ENCODE results near the gene C1QL4. TPM values are rescaled to one million over a fixed set of nuclear protein-coding genes. Genes with fewer than 3 reads are reported as not detected.

Gene C1QL4
- total and polyA plus RNA-seq, 2 of the 8 experiments (the other 6 are each of a cell fraction or from before 2014, with no cell fraction given): 0.28 to 0.63 TPM

GRCh38 chr12:49322708-49323523 is 14.1 kb downstream of the C1QL4 start, which contains the start of gene TROAP:
Gene TROAP, plus strand, starts transcription at chr12:49323255. Its CDS starts 354 bp downstream, at chr12:49323609.
- H3K4me3 ChIP-seq (ENCODE audit: extremely low read depth in 1 of 4, insufficient read depth in 2 of 4, low read depth in 3 of 4, low read length in 4 of 4): peak within 1 kb of the TSS; percentile 87 to 96 (median 90)
- peaks cover 0 to 6% of the 10 kb centered on the region in 2 experiments; a peak in 1 of 4 replicates for H3K79me2 ChIP-seq (ENCODE audit: control insufficient read depth in 1 of 2, insufficient read depth in 2 of 2, low read length in 2 of 2)
- H3K4me2 ChIP-seq (ENCODE audit: insufficient read depth in 1 of 2, low read depth in 2 of 2, low read length in 2 of 2): peak within 1 kb of the TSS; percentile 98 to 100
- H3K9ac ChIP-seq (replicated peaks in 1 of 4; ENCODE audit: extremely low read depth in 1 of 4, low read depth in 3 of 4, low read length in 3 of 4): peak within 1 kb of the TSS; percentile 76 to 94 (median 82)
- H4K91ac ChIP-seq (replicated peaks; ENCODE audit: insufficient read length, low read length): peak within 1 kb of the TSS; percentile 39
- 0% methylated on average over 61 of the region's 65 CpGs; no CpG with 5 or more reads in 1 of the 2 experiments for WGBS, 2 experiments (ENCODE audit: extremely low coverage in 1 of 2, insufficient coverage in 1 of 2, insufficient read length in 1 of 2, insufficient replicate concordance in 2 of 2, low coverage in 1 of 2, low lambda C conversion rate in 2 of 2, missing lambda C conversion rate in 1 of 2)
- H2BK15ac ChIP-seq (ENCODE audit: low read length): 0 out of 2 replicates have a peak within 1 kb of the TSS, but pooled peaks have one; percentile 2
- peak within 1 kb of the TSS; percentile 66 for H3K27ac ChIP-seq (ENCODE audit: low read depth, low read length)
- no peak within 1 kb of the TSS for H2BK12ac ChIP-seq (ENCODE audit: low read depth, low read length)
- peaks cover 4 to 13% (median 6%) of the 10 kb centered on the region in 4 experiments; a peak in 6 of 7 replicates for H3K4me1 ChIP-seq (replicated peaks in 1 of 4; ENCODE audit: control insufficient read depth in 3 of 4, insufficient read depth in 4 of 4, low read length in 3 of 4)
- POLR2A ChIA-PET (ENCODE audit: partially characterized antibody): interaction anchor here (0.6 to 4.6 kb wide), 14 partner anchors 11 to 1100 kb away, joined by 3 to 37 read pairs (median 4); partner anchors contain the start of genes DNAJC22, PRKAG1 and PRPH
- peak within 1 kb of the TSS; percentile 72 for H4K5ac ChIP-seq (ENCODE audit: insufficient read length, low read depth, low read length)
- peak within 1 kb of the TSS; percentile 91 for H4K8ac ChIP-seq (ENCODE audit: extremely low read depth, insufficient read depth, low read length)
- CTCF ChIA-PET (ENCODE audit: partially characterized antibody): interaction anchor here (1.0 to 9.2 kb wide), 9 partner anchors 9 to 35 kb away, joined by 3 to 76 read pairs (median 9); partner anchors contain the start of genes DNAJC22 and PRPH
- H3K23me2 ChIP-seq (ENCODE audit: low read depth, low read length): peaks cover 7% of the 10 kb centered on the region; the same call in 1 of the 2 replicates
- peak within 1 kb of the TSS; percentile 89 for H3K56ac ChIP-seq (replicated peaks; ENCODE audit: insufficient read length, low read depth, low read length)
- no peaks in the 10 kb centered on the region; the same call in 1 of the 2 replicates for H3K79me1 ChIP-seq (ENCODE audit: low read depth, low read length)
- H3K27me3 ChIP-seq (replicated peaks in 1 of 4; ENCODE audit: control insufficient read depth in 3 of 4, extremely low read depth in 1 of 4, insufficient read depth in 3 of 4, low read length in 3 of 4): no peaks in the 10 kb centered on the region
- H2BK5ac ChIP-seq (ENCODE audit: low read depth, low read length): peak within 1 kb of the TSS; percentile 18; the same call in 1 of the 2 replicates
- H3K4ac ChIP-seq (replicated peaks; ENCODE audit: insufficient read length, low read depth, low read length): no peak within 1 kb of the TSS
- no peaks in the 10 kb centered on the region for H3K9me3 ChIP-seq (ENCODE audit: insufficient read depth in 2 of 2, low read depth in 1 of 2, low read length in 1 of 2)
- H3K18ac ChIP-seq (ENCODE audit: extremely low read depth, low read length): peak within 1 kb of the TSS; percentile 48
- no peak within 1 kb of the TSS for H2AK5ac ChIP-seq (ENCODE audit: low read depth, low read length)
- H2AFZ ChIP-seq (ENCODE audit: low read length): peak within 1 kb of the TSS; percentile 95
- no peak within 1 kb of the TSS for H3K14ac ChIP-seq (ENCODE audit: insufficient read length)
- peak; percentile 94 to 95 for DNase-seq (ENCODE audit: low read depth in 1 of 2, low spot score in 2 of 2)
- peak; percentile 71 for FAIRE-seq
- no peak within 1 kb of the TSS for H2BK20ac ChIP-seq (ENCODE audit: low read length)
- peaks cover 0 to 21% (median 10%) of the 10 kb centered on the region in 4 experiments; a peak in 6 of 8 replicates for H3K36me3 ChIP-seq (ENCODE audit: control insufficient read depth in 2 of 4, insufficient read depth in 4 of 4, low read length in 3 of 4)
- H4K20me1 ChIP-seq (replicated peaks in 1 of 2; ENCODE audit: control insufficient read depth in 1 of 2, insufficient read depth in 2 of 2, low read length in 2 of 2): no peaks in the 10 kb centered on the region
- no peak within 1 kb of the TSS for H3K23ac ChIP-seq (ENCODE audit: insufficient read length)
- no peak within 1 kb of the TSS for H2BK120ac ChIP-seq (replicated peaks; ENCODE audit: low read depth, low read length)
- TF ChIP-seq POLR2A (IDR thresholded peaks at IDR 0.05; ENCODE audit: control extremely low read depth in 1 of 2, low read depth in 2 of 2, low read length in 2 of 2) (peak in 1 of 2 experiments; percentile 70; a peak in 2 of 3 replicates), TBP (IDR thresholded peaks at IDR 0.05; ENCODE audit: low read depth, low read length) (peak; percentile 36; the same call in 1 of the 2 replicates), TAF7 (optimal IDR thresholded peaks at IDR 0.05; ENCODE audit: borderline replicate concordance, low read depth, low read length) (peak; percentile 80), ASH2L (IDR thresholded peaks at IDR 0.05; ENCODE audit: low read length) (peak; percentile 51), SIX5 (IDR thresholded peaks at IDR 0.05; ENCODE audit: low read depth, low read length) (no peak), RAD21 (IDR thresholded peaks at IDR 0.05 in 1 of 2, conservative IDR thresholded peaks at IDR 0.05 in 1 of 2; ENCODE audit: low read depth in 2 of 2, low read length in 2 of 2) (no peak), NRF1 (IDR thresholded peaks at IDR 0.05; ENCODE audit: low read depth, low read length) (no peak), EGR1 (IDR thresholded peaks at IDR 0.05; ENCODE audit: borderline replicate concordance, low read depth, low read length) (no peak), HDAC2 (IDR thresholded peaks at IDR 0.05; ENCODE audit: borderline replicate concordance in 1 of 2, low read depth in 2 of 2, low read length in 2 of 2) (peak in 1 of 2 experiments; percentile 56; a peak in 1 of 4 replicates), E2F6 (IDR thresholded peaks at IDR 0.05) (peak; percentile 10; the same call in 1 of the 2 replicates)

All from H1 (cell line).